GM19193 (cell line): ENCODE measurements around the gene BCAS3.

Experiments used
- POLR2A ChIP-seq: IDR thresholded peaks from 4 replicates; pipeline ENCODE4 v1.6.1; 2011; ENCODE audit not compliant: insufficient read depth, insufficient read length; ENCODE audit errors: extremely low read depth

The BCAS3 gene

DNA sequence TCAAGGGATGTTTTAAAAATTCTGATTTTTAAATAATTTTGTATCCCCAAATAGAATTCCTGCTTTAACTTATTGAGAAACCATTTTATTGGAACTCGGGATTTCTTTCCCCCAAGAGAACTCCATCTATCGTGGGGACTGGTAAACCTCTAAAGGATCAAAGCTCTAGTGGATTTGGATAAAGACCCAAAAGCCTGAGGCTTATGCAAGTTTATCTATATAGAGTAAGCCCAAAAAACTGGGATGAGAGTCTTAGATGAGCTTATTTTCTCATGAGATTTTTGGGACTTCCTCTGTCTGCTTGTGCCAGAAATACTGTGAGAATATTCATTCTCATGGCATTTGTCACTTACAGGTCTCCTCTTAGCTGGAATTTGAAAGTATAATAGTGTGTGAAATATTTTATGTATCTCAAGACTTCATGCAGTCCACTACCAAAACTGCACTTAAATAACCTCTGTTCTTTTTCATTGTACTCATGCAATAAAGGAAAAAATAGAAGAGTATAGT, 333.1 kb downstream of the BCAS3 start:
- no peak for TF ChIP-seq POLR2A

DNA sequence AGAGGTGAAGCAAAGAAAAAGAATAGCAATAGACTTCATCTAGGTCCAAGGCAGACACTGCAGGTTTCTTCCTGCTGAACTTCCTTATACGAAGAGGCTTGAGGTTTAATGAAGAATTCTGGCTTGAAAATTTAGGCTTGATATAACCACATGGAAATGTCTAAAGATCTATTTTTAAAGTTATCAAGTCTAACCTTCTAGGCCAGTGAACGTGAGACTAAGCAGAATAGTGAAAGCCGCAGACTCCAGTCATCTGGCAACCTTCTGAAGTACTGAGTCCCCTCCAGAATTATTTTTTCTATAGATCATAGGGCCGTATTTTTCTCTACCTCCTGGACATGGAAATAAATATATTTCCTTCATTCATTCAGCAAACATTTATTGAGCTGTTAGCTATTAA, 333.6 kb downstream of the BCAS3 start:
- TF ChIP-seq POLR2A: no peak

GRCh38 chr17:61015966-61016365, 338.3 kb downstream of the BCAS3 start:
- TF ChIP-seq POLR2A: no peak

DNA sequence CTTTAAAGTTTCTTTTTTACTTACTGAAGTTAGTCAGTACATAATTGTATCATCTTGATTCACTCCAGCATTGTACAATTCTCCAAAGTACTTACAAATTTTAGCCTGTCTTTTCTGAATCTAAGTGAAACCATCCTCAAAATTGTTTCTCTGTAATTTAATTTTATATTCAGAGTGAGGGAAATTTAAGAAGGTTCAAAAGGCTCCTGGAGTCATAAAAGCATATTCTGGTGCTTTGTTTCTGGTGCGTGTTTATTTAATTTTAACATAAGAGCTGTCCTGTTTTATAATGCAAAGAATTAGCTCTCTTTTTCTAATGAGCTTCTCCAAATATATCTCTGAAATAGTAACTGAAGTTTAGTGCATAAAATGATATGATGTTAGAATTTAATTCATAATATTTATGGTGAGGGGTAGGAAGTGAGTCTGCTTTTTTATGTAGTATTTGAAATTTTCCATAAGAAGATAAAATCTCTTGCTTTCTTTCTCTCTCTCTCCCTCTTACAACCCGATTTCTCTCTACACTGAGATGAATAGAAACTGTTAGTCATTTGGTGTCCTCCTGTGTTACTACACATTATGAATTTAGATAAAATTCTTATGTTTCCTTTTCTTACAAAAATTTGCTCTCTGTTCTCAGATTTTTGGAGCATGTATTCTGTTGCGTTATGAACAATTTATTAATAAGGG, 339.8 kb downstream of the BCAS3 start:
- TF ChIP-seq POLR2A: no peak

- TF ChIP-seq POLR2A: no peak
Observed at GRCh38 chr17:61018938-61019337, 341.3 kb downstream of the BCAS3 start.

DNA sequence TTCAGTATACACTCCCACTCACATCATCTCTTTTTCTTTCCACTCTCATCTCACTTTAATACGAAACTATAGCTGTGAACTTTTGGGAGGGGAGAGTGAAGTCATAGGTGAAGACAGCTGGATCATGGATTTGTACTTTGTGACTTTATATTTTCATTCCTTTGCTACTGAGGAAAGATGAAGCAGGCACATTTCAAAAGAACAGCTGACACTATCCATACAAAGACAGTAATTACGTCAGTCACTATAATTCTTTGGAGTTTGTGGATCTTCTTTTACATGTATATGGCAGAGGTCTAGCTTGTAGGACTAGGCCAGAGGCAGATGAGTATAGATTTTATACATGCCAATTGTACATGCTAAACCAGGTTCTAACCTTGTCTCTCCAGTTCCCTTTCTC, 346.3 kb downstream of the BCAS3 start:
- TF ChIP-seq POLR2A: no peak

GRCh38 chr17:61026818-61027217, 349.2 kb downstream of the BCAS3 start:
- TF ChIP-seq POLR2A: no peak

DNA sequence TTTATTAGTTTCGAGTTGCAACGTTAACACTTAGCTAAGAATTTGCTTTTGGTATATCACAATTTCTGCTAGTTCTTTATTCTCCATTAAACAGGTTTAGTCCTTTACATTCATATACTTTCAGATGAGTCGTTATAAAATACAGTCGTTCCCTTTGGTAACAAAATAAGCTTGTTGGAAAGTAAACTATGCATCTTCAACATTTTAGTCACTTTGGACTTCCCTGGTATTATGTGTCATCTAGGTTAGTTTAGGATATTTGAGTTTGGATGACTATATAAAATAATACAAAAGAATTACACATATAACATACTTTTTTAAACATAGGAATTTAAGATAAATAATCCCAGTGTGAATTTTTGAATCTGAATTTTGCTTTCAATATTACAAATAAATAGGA, 351.5 kb downstream of the BCAS3 start:
- no peak for TF ChIP-seq POLR2A

- no peak for TF ChIP-seq POLR2A
Observed at GRCh38 chr17:61040666-61041065, 363.0 kb downstream of the BCAS3 start.

GRCh38 chr17:61047515-61047914, 369.9 kb downstream of the BCAS3 start:
- no peak for TF ChIP-seq POLR2A

DNA sequence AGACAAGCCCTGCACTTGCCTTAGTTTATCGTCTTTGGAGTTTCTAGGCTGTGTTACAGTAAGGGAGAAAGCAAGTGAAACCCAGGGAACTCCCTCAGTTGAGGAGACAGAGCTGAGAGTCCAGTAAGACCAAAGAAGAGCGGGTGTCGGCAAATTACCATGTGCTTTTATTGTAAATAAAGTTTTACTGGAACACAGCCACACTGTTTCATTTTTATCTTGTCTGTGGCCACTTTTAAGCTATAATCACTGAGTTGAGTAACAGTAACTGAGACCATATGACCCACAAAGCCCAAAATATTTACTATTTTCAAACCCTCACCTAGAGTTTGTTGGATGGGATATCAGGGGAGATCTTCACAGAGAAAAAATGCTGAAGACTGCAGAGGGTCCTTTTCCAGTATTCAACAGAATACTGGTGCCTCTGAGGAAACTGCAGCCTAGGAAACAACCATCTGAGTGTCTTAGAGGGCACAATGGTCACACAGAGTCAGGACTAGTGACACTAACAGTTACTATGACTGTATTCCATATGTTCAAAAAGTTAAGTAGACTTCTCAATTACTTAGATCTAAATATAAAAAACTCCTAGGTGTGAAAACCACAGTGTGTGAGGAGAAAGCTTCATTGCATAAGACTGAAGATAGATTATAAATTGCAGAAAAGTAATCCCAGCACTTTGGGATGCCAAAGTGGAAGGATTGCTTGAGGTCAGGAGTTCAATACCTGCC, 370.9 kb downstream of the BCAS3 start:
- no peak for TF ChIP-seq POLR2A

DNA sequence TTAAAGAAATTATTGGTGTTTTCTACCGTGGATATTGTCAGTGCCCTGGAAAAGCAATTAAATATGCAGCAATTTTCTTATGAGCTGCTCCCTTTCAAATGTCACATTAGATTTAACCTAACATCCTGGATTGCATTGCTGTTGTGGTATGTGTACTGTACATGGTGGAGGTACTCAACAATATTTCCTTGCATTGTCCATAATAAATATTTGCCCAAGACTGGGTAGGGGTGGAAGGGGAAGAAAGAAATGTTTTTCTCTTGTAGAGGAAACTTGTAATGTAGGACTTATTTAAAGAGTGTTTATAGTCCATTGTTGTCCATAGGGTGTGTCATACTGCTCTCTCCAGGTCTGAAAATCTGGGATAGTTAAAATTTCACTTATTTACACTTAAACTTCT, 375.8 kb downstream of the BCAS3 start:
- TF ChIP-seq POLR2A: no peak

DNA sequence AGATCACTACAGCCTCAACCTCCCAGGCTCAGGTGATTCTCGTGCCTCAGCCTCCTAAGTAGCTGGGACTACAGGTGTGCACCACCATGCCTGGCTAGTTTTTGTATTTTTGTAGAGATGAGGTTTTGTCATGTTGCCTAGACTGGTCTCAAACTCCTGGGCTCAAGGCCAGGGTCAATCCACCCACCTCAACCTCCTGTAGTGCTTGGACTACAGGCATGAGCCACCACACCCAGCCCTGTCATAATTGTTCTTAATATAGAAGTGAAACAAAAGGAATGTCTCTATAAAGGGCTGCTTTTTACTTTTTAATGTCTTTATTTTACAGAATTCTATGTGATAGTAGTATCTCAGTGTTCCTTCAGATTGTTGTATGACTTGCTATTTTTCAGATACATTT, 376.8 kb downstream of the BCAS3 start:
- no peak for TF ChIP-seq POLR2A

- no peak for TF ChIP-seq POLR2A
Observed at GRCh38 chr17:61057257-61057656, 379.6 kb downstream of the BCAS3 start.

DNA sequence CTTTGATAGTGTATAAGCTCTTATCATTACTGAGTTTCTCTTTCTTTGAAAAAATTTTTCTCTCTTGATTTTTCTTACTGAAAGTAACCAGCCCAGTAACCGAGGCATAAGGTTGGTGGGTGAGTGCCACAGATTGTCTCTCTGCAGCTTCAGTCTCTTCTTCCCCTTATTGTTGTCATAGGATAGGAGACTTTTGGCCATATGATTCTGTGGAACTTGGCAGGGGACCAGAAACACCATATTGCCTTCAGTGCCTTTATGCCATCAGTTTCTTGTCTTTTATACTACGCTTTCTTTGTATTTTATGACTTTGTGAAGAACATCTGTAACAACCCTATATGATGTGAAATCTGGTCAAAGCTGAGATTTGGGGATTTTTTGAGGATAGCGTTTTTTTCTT, 380.4 kb downstream of the BCAS3 start:
- TF ChIP-seq POLR2A: no peak

DNA sequence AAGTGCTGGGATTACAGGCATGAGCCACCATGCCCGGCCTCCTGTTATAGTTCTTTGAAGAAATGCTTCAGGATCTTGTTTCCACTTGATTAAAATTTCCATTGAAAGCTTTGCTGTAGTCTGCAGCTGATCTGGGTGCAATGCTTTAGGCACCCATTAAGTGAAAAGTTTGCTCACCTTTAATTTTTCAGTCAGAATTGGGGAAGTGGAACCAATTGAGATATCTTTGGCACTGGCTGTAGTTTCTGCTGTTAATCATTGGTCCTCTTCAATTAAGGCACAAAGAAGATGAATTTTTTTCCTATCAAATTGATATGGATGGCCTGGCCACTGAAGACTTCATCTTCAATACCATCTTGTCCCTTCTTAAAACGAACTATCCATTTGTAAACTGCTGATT, 385.9 kb downstream of the BCAS3 start:
- no peak for TF ChIP-seq POLR2A
